Endodermal cell (in vitro differentiated cells): Measurements from ENCODE around the gene NYNRIN. TPM values are rescaled to one million over a fixed set of nuclear protein-coding genes. Genes with fewer than 3 reads are reported as not detected.

ENCODE experiments used
- DNase-seq: peaks from one replicate; pipeline ENCODE4 v3.0.0-alpha.2; 2017
- H3K27ac ChIP-seq: 2 replicates; pipeline ENCODE4 v1.5.1; 2013; ENCODE audit warnings: mild to moderate bottlenecking, low read depth, low read length, moderate library complexity
- H3K27me3 ChIP-seq: 2 replicates; pipeline ENCODE4 v1.6.1; 2013; ENCODE audit warnings: mild to moderate bottlenecking, low read length, moderate library complexity; ENCODE audit not compliant: insufficient read depth, control insufficient read depth, poor library complexity, severe bottlenecking
- H3K36me3 ChIP-seq: 2 replicates; pipeline ENCODE4 v1.7.0; 2013; ENCODE audit warnings: mild to moderate bottlenecking, low read length, moderate library complexity; ENCODE audit not compliant: control insufficient read depth, insufficient read depth
- H3K4me1 ChIP-seq: one replicate; pipeline ENCODE4 v1.7.0; 2013; ENCODE audit warnings: low read length; ENCODE audit not compliant: control insufficient read depth, insufficient read depth
- H3K4me3 ChIP-seq: 2 replicates; pipeline ENCODE4 v1.5.1; 2013; ENCODE audit warnings: mild to moderate bottlenecking, low read length, moderate library complexity
- H3K9ac ChIP-seq: 2 replicates; pipeline ENCODE4 v1.6.1; 2013; ENCODE audit warnings: mild to moderate bottlenecking, low read length, moderate library complexity; ENCODE audit not compliant: poor library complexity, severe bottlenecking; ENCODE audit errors: extremely low read depth
- H3K9me3 ChIP-seq: 2 replicates; pipeline ENCODE4 v1.6.1; 2013; ENCODE audit warnings: mild to moderate bottlenecking, low read length, moderate library complexity; ENCODE audit not compliant: control insufficient read depth
- H3K27ac Mint-ChIP-seq: 2 replicates; pipeline ENCODE4 v1.8.0; 2020; ENCODE audit warnings: mixed read lengths
- H3K27me3 Mint-ChIP-seq: 2 replicates; pipeline ENCODE4 v1.8.0; 2021; ENCODE audit warnings: mild to moderate bottlenecking, mixed read lengths; ENCODE audit not compliant: insufficient read depth
- H3K36me3 Mint-ChIP-seq: 2 replicates; pipeline ENCODE4 v1.8.0; 2020; ENCODE audit warnings: low read depth, mixed read lengths
- H3K4me1 Mint-ChIP-seq: 2 replicates; pipeline ENCODE4 v1.8.0; 2020; ENCODE audit warnings: mixed read lengths
- H3K4me3 Mint-ChIP-seq: 2 replicates; pipeline ENCODE4 v1.8.0; 2020; ENCODE audit warnings: mild to moderate bottlenecking, moderate library complexity, mixed read lengths
- H3K9me3 Mint-ChIP-seq: 2 replicates; pipeline ENCODE4 v1.8.0; 2020; ENCODE audit warnings: mild to moderate bottlenecking, mixed read lengths
- CTCF ChIP-seq: fragments of 200-600 bp; sonication (generic); conservative IDR thresholded peaks from 2 replicates; pipeline ENCODE4 v1.5.0; 2021; ENCODE audit warnings: antibody characterized with exemption, mild to moderate bottlenecking
- WGBS, 2 experiments: methylation state at CpG; one replicate each; pipeline versions ENCODE4 v1.1.5 to v1.1.7; 2013; ENCODE audit warnings: missing lambda C conversion rate in 2 of 2, mixed read lengths in 1 of 2; ENCODE audit not compliant: insufficient coverage in 1 of 2, insufficient read length in 1 of 2; 5-methylcytosine and 5-hydroxymethylcytosine counted together
- total RNA-seq, 2 donors: library from RNA; stranded (reverse); fragmentation: NEBNext Ultra II Directional in 1 of 2; extraction: Animal tissue kit (Norgen Biotek cat#: 25700) in 1 of 2; gene quantifications; 2 replicates in 1 of 2; 3 replicates in 1 of 2; pipeline ENCODE4 v1.2.1, GENCODE V29; 2021

The NYNRIN gene
- total RNA-seq, 2 donors from 2014 or later = 19.5 to 19.7 TPM

GRCh38 chr14:24415421-24416253 lies 16.8 kb downstream of the NYNRIN start:
- no peaks in the 10 kb centered on the region for H3K4me1 Mint-ChIP-seq
- no peaks in the 10 kb centered on the region for H3K9me3 Mint-ChIP-seq
- H3K36me3 ChIP-seq = no peaks in the 10 kb centered on the region
- 91 to 95% methylated on average over 20 to 25 of the region's 25 CpGs for WGBS, 2 experiments
- H3K9ac ChIP-seq = no peak overlapping the region
- H3K4me3 ChIP-seq = no peak overlapping the region
- no peak for DNase-seq
- H3K4me1 ChIP-seq = no peaks in the 10 kb centered on the region
- no peak for TF ChIP-seq CTCF
- peaks cover 15% of the 10 kb centered on the region for H3K27me3 Mint-ChIP-seq
- peaks cover 12% of the 10 kb centered on the region for H3K36me3 Mint-ChIP-seq
- no peak overlapping the region for H3K27ac ChIP-seq
- peaks cover 23% of the 10 kb centered on the region for H3K27me3 ChIP-seq
- no peak overlapping the region for H3K4me3 Mint-ChIP-seq
- H3K9me3 ChIP-seq = no peaks in the 10 kb centered on the region
- no peak overlapping the region for H3K27ac Mint-ChIP-seq

GRCh38 chr14:24416254-24416931 lies 17.6 kb downstream of the NYNRIN start:
- Histone ChIP-seq H3K27me3 (peaks cover 23% of the 10 kb centered on the region), H3K36me3 (no peaks in the 10 kb centered on the region), H3K4me3 (no peak overlapping the region), H3K27ac (no peak overlapping the region), H3K9ac (no peak overlapping the region), H3K4me1 (no peaks in the 10 kb centered on the region), H3K9me3 (no peaks in the 10 kb centered on the region)
- no peaks in the 10 kb centered on the region for H3K4me1 Mint-ChIP-seq
- H3K4me3 Mint-ChIP-seq = no peak overlapping the region
- WGBS, 2 experiments = 93 to 95% methylated on average over 11 to 19 of the region's 19 CpGs
- H3K36me3 Mint-ChIP-seq = peaks cover 12% of the 10 kb centered on the region
- peaks cover 15% of the 10 kb centered on the region for H3K27me3 Mint-ChIP-seq
- TF ChIP-seq CTCF = no peak
- no peak for DNase-seq
- no peaks in the 10 kb centered on the region for H3K9me3 Mint-ChIP-seq
- H3K27ac Mint-ChIP-seq = no peak overlapping the region

GRCh38 chr14:24416932-24417619 lies 18.3 kb downstream of the NYNRIN start:
- H3K9ac ChIP-seq = no peak overlapping the region
- no peaks in the 10 kb centered on the region for H3K9me3 ChIP-seq
- no peaks in the 10 kb centered on the region for H3K4me1 ChIP-seq
- no peak for DNase-seq
- peaks cover 23% of the 10 kb centered on the region for H3K27me3 ChIP-seq
- Mint-ChIP-seq H3K4me3 (no peak overlapping the region), H3K27me3 (peaks cover 15% of the 10 kb centered on the region), H3K4me1 (no peaks in the 10 kb centered on the region), H3K27ac (no peak overlapping the region), H3K36me3 (peaks cover 12% of the 10 kb centered on the region), H3K9me3 (no peaks in the 10 kb centered on the region)
- 88 to 92% methylated on average over 15 to 16 of the region's 16 CpGs for WGBS, 2 experiments
- no peak for TF ChIP-seq CTCF
- H3K4me3 ChIP-seq = no peak overlapping the region
- no peak overlapping the region for H3K27ac ChIP-seq
- H3K36me3 ChIP-seq = no peaks in the 10 kb centered on the region
